GM13977 (cell line): ENCODE data around the gene ZNF532.
A peak's percentile ranks its signal among the peaks of the same experiment; 100 is the strongest.

Experiments used
- DNase-seq: peaks from one replicate; pipeline ENCODE4 v3.0.0; 2012; ENCODE audit warnings: low spot score
- in situ Hi-C: fragments of 300-500 bp; cut with MboI; formaldehyde crosslinking; loops from one replicate; pipeline ENCODE4 v1.12.0; 2022; ENCODE audit warnings: low sequenced_read_pairs, low pct_unique_long_range_greater_than_20kb, mixed read lengths, inconsistent platforms; ENCODE audit not compliant: unreplicated experiment
- TF ChIP-seq, protein P1 (sequence below): IDR thresholded peaks from 2 replicates; pipeline ENCODE4 v1.5.1; 2012; ENCODE audit warnings: mild to moderate bottlenecking, control low read depth; ENCODE audit not compliant: insufficient read depth; ENCODE audit errors: extremely low read depth, missing control alignments

ZNF532 gene

DNA sequence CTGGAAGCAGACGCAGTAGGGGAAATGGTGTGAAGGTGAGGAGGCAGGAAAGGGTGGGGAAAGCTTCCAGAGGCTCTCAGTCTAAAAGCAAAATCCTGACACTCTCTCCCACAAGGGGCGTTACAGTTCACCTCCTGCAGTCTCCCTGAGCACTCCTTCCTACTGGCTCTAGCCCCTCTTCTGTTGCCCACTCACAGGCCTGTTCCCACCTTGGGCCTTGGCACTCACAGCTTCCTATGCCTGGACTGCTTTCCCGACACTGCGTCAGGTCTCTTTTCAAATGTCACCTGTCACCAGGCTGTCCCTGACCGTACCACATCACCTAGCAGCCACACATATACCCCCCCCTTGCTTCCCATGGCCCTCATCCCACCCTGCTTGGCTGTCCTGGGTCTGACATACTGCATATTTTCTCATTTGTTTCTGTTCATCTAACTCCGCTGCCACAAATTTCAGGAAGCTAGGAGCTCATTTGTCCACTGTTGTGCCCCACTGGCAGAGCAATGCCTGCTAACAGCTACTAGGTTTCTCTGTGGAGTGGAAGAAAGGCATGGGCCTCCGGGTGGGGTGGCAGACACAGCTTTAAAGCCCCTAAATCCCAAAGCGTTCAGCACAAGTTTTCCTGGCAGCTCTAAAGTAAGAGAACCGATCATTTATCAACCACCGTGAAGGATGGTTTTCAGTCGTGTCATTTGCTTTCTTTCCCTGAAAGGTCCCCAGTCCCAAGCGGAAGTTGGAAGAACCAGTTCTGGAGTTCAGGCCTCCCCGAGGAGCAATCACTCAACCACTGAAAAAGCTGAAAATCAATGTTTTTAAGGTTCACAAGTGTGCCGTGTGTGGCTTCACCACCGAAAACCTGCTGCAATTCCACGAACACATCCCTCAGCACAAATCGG, 118.8 kb downstream of the ZNF532 start:
- in situ Hi-C loops = no loop called here
- DNase-seq = no peak
- TF ChIP-seq, protein P1, sequence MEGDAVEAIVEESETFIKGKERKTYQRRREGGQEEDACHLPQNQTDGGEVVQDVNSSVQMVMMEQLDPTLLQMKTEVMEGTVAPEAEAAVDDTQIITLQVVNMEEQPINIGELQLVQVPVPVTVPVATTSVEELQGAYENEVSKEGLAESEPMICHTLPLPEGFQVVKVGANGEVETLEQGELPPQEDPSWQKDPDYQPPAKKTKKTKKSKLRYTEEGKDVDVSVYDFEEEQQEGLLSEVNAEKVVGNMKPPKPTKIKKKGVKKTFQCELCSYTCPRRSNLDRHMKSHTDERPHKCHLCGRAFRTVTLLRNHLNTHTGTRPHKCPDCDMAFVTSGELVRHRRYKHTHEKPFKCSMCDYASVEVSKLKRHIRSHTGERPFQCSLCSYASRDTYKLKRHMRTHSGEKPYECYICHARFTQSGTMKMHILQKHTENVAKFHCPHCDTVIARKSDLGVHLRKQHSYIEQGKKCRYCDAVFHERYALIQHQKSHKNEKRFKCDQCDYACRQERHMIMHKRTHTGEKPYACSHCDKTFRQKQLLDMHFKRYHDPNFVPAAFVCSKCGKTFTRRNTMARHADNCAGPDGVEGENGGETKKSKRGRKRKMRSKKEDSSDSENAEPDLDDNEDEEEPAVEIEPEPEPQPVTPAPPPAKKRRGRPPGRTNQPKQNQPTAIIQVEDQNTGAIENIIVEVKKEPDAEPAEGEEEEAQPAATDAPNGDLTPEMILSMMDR = no peak

DNA sequence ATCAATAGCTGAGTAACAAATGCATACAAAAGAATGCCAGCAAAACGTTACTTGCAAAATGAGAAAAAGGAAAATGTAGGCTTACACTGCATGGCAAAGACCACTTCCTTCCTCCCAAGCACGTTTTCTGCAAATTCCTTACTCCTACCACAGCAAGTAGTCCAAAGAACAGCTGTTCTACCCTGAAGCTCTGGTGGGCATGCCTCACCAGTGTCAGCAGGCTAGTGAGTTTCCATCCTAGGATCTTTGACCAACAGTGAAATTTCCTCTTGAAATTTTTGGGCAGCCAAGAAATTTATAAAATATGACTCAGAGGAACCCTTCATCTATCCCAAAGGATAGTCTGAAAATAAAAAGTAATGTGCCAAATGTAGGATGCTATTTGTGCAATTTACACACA, 123.9 kb downstream of the ZNF532 start:
- TF ChIP-seq, protein P1 = no peak
- no peak for DNase-seq

GRCh38 chr18:58989184-58989759, 124.6 kb downstream of the ZNF532 start:
- no peak for DNase-seq
- in situ Hi-C loops = no loop called here
- TF ChIP-seq, protein P1 = no peak

More for the DNA sequence above, 123.9 kb downstream of the ZNF532 start:
- in situ Hi-C loops = no loop called here

DNA sequence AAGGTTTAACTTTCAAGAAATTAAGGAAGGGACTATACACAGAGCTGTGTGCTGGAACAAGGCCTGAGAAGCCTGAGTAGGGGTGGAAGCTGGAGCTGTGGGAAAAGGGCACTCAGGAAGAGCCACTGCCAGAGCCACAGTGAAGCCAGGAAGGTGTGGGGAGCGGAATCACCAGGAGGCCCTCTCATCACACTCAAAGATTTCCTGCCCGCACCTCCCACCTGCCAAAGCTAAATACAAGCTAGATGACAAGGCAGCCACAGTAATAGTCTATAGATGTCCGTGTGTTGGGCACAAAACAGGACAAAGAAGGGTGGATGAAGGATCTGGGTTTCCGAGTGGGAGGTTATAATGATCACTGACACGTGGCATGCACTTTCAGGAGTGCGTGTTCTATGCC, 126.0 kb downstream of the ZNF532 start:
- in situ Hi-C loops = no loop called here
- TF ChIP-seq, protein P1 = no peak
- no peak for DNase-seq

GRCh38 chr18:58991167-58991798, 126.6 kb downstream of the ZNF532 start:
- TF ChIP-seq, protein P1 = no peak
- peak; percentile 45 for DNase-seq
- in situ Hi-C loops = no loop called here

- no peak for DNase-seq
- in situ Hi-C loops = no loop called here
- TF ChIP-seq, protein P1 = no peak
Measured at GRCh38 chr18:58992301-58993231, 127.9 kb downstream of the ZNF532 start.
